Gastroesophageal sphincter (tissue), 3 donors: ENCODE results near the gene TMBIM4.

Experiments used
- POLR2AphosphoS5 ChIP-seq: sonication (generic); formaldehyde crosslinking; IDR thresholded peaks from one replicate; pipeline ENCODE4 v1.6.1; 2017; ENCODE audit warnings: antibody characterized with exemption
- TF ChIP-seq, protein P1 (sequence below), 4 experiments: fragments of 200-600 bp in 2 of 4; fragments of 450-650 bp in 2 of 4; sonication (generic) in 1 of 4; IDR thresholded peaks; one replicate each; pipeline ENCODE4 v1.5.1; 2017 to 2019; ENCODE audit warnings: antibody characterized with exemption in 4 of 4, mild to moderate bottlenecking in 2 of 4, moderate library complexity in 2 of 4

DNA sequence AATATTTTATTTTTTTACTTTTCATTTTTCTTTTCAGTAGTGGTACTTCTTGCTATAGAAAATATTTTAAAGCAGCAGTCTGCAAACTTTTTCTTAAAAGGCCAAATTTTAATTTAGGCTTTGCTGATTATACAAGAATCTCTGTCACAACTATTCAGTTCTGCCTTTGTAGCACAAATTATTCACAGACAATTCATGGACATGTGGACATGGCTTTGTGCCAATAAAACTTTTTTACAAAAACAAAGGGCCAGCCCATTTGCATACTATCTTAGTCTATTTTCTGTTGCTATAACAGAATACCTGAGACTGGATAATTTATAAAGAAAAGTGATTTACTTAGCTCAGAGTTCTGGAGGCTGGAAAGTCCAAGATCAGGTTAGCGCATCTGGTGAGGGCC is 56.3 kb downstream of the TMBIM4 start:
- no peak for TF ChIP-seq POLR2AphosphoS5
- TF ChIP-seq, protein P1, sequence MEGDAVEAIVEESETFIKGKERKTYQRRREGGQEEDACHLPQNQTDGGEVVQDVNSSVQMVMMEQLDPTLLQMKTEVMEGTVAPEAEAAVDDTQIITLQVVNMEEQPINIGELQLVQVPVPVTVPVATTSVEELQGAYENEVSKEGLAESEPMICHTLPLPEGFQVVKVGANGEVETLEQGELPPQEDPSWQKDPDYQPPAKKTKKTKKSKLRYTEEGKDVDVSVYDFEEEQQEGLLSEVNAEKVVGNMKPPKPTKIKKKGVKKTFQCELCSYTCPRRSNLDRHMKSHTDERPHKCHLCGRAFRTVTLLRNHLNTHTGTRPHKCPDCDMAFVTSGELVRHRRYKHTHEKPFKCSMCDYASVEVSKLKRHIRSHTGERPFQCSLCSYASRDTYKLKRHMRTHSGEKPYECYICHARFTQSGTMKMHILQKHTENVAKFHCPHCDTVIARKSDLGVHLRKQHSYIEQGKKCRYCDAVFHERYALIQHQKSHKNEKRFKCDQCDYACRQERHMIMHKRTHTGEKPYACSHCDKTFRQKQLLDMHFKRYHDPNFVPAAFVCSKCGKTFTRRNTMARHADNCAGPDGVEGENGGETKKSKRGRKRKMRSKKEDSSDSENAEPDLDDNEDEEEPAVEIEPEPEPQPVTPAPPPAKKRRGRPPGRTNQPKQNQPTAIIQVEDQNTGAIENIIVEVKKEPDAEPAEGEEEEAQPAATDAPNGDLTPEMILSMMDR (IDR thresholded peaks at IDR 0.05): no peak
